ENCODE data around the gene PRKAR2B.
A peak's percentile ranks its signal among the peaks of the same experiment; 100 is the strongest.

The PRKAR2B gene

GRCh38 chr7:107045195-107045960 lies 873 bp downstream of the PRKAR2B start:
- TF ChIP-seq ZFX (IDR thresholded peaks at IDR 0.05; ENCODE audit: borderline replicate concordance), result no peak
- no peak for TF ChIP-seq CTCF (IDR thresholded peaks at IDR 0.05)
- peak overlapping the region; percentile 55; the same call in 1 of the 2 replicates for H3K27ac ChIP-seq

DNA sequence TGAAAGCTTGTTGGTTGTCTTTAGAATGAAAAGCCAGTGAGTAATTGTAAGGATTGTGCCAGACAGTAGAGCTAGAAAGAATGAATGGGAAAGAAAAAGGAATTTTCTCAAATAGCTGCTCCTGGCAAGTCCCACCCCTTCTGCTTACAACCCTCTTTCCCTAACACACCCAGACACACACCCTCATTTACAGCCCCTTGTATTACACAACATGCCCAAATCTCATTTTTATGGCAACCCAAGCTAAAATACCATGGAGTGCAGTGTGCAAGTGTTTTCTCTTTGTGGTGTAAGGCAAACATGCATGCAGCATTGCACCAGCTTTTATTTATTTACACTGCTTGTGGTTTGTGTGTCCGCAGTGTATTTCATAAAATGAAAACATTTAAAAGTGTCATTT lies 1.5 kb downstream of the PRKAR2B start:
- H3K27ac ChIP-seq, result no peak overlapping the region
- TF ChIP-seq CTCF (IDR thresholded peaks at IDR 0.05) (no peak), ZFX (IDR thresholded peaks at IDR 0.05; ENCODE audit: borderline replicate concordance) (no peak)

- H3K27ac ChIP-seq, result no peak overlapping the region
- no peak for TF ChIP-seq CTCF (IDR thresholded peaks at IDR 0.05)
- TF ChIP-seq ZFX (IDR thresholded peaks at IDR 0.05; ENCODE audit: borderline replicate concordance), result no peak
These were observed 2.2 kb downstream of the PRKAR2B start for GRCh38 chr7:107046491-107047259.

- TF ChIP-seq CTCF (IDR thresholded peaks at IDR 0.05), result peak; percentile 58
- no peak for TF ChIP-seq ZFX (IDR thresholded peaks at IDR 0.05; ENCODE audit: borderline replicate concordance)
- H3K27ac ChIP-seq, result no peak overlapping the region
These were observed 3.6 kb downstream of the PRKAR2B start for GRCh38 chr7:107047902-107048782.

DNA sequence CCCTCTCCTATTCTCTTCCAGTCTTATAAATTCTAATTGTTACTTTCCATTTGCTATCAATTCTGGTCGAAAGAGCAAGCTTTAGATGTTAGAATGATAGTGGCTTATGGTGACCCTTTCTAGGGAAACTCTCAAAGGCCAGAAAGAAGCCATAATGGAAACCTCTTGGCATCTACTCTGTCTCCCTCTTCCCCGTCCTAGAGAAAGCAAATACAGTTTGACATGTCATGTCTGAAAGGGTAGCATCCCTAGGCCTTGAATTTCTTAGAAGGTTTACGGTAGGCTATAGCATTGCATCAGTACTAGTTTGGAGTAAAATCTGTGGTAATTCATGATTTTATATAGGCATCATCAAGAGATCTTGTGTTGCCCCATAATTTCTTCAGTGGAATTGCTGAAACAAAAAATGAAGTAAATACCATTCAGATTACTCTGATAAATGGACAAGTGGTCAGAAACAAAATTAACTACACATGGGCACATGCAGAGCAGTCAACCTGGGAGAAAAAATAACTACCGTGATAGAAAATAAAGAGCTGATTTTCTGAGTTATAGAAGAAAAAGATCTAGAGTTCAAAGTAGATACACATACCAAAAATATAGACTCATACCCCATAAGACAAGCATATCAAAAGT lies 4.4 kb downstream of the PRKAR2B start:
- TF ChIP-seq ZFX (IDR thresholded peaks at IDR 0.05; ENCODE audit: borderline replicate concordance) (no peak), CTCF (IDR thresholded peaks at IDR 0.05) (peak; percentile 28; the same call in 1 of the 2 replicates)
- H3K27ac ChIP-seq, result no peak overlapping the region

DNA sequence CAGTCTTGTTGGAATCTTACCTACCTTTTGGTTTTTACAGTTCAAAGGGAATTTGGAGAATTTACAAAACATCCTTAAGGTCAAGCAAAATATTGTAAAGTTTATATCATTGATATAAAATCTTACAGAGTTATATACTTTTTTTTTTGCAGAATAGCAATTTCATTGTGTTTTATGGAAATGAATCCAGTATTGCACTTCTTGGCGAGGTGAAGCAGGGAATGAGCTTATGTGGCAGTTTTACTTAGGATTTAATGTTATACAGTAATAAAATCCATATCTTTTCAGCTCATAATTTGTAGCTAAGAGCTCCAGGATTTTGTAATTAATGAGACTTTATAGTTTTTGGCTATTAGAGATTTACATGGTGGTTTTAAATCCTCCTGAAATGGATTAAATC lies 5.0 kb downstream of the PRKAR2B start:
- TF ChIP-seq ZFX (IDR thresholded peaks at IDR 0.05; ENCODE audit: borderline replicate concordance) (no peak), CTCF (IDR thresholded peaks at IDR 0.05) (no peak)

More for the DNA sequence above, 5.0 kb downstream of the PRKAR2B start:
- H3K27ac ChIP-seq, result no peak overlapping the region
